ENCODE results near the gene SIRT2. TPM values are rescaled to one million over a fixed set of nuclear protein-coding genes. Genes with fewer than 3 reads are reported as not detected.

Gene SIRT2
- total and polyA plus RNA-seq, 2 donors (not counting 1 experiment from before 2014, with no cell fraction given), result 42.4 to 65.9 TPM

GRCh38 chr19:38838986-38839761 is 60.2 kb downstream of the SIRT2 start:
- H3K9me3 ChIP-seq (ENCODE audit: control extremely low read depth in 1 of 3, control insufficient read depth in 2 of 3, insufficient read depth in 1 of 3, low read length in 2 of 3), result no peaks in the 10 kb centered on the region
- no peak for DNase-seq
- 97% methylated on average over 9 of the region's 12 CpGs for WGBS (ENCODE audit: insufficient coverage)
- TF ChIP-seq CTCF (IDR thresholded peaks at IDR 0.05) (no peak), EZH2 (IDR thresholded peaks at IDR 0.05; ENCODE audit: borderline replicate concordance, insufficient read depth, low read depth, low read length, poor library complexity, severe bottlenecking) (no peak)
- intact Hi-C loops (cut with micrococcal nuclease), result no loop called here
- H3K36me3 ChIP-seq (replicated peaks in 1 of 2; ENCODE audit: control extremely low read depth in 1 of 2, control insufficient read depth in 1 of 2, extremely low read depth in 1 of 2, insufficient read depth in 2 of 2, low read length in 1 of 2), result peaks cover 13 to 82% of the 10 kb centered on the region in 2 experiments
- Mint-ChIP-seq H3K27me3 (no peaks in the 10 kb centered on the region), H3K4me1 (peaks cover 34% of the 10 kb centered on the region), H3K9me3 (ENCODE audit: insufficient read depth) (no peaks in the 10 kb centered on the region), H3K4me3 (no peak overlapping the region), H3K27ac (peak overlapping the region; percentile 46)
- H3K9ac ChIP-seq (ENCODE audit: low read length), result no peak overlapping the region
- no peak overlapping the region for H3K4me3 ChIP-seq (ENCODE audit: control extremely low read depth in 1 of 5, extremely low read depth in 1 of 5, insufficient read depth in 1 of 5, low read depth in 2 of 5, low read length in 4 of 5)
- no peak overlapping the region for H2AFZ ChIP-seq (ENCODE audit: insufficient read depth, low read depth, low read length, poor library complexity, severe bottlenecking)
- H3K4me2 ChIP-seq (replicated peaks; ENCODE audit: low read depth, low read length, poor library complexity, severe bottlenecking), result no peak overlapping the region
- H4K20me1 ChIP-seq (ENCODE audit: control insufficient read depth, insufficient read depth, low read length, poor library complexity, severe bottlenecking), result peaks cover 77% of the 10 kb centered on the region
- H3K4me1 ChIP-seq (ENCODE audit: control insufficient read depth in 2 of 2, insufficient read depth in 2 of 2, low read length in 2 of 2), result peaks cover 32 to 33% of the 10 kb centered on the region in 2 donors
- ATAC-seq (ENCODE audit: low read depth), result no peak
- POLR2A ChIA-PET, result interaction anchor here (0.6 kb wide), 1 partner anchor 660 kb away, joined by 7 read pairs; the partner anchor contains the start of gene DLL3
- no peaks in the 10 kb centered on the region for H3K27me3 ChIP-seq (replicated peaks in 1 of 4; ENCODE audit: control extremely low read depth in 1 of 4, control insufficient read depth in 3 of 4, insufficient read depth in 4 of 4, low read length in 3 of 4)
- no peak overlapping the region for H3K27ac ChIP-seq (ENCODE audit: low read length in 2 of 2)
- H3K79me2 ChIP-seq (ENCODE audit: control insufficient read depth, insufficient read depth, low read length), result peaks cover 48% of the 10 kb centered on the region
- CTCF ChIA-PET, result interaction anchor here (1.3 kb wide), 1 partner anchor 48 kb away, joined by 4 read pairs; no protein-coding TSS in a partner anchor
